Ishikawa (cell line): ENCODE measurements around the gene C1GALT1C1L.

ENCODE experiments used
- RAD21 ChIP-seq: IDR thresholded peaks from 2 replicates; pipeline ENCODE4 v1.6.1; 2012; ENCODE audit warnings: low read depth
- YY1 ChIP-seq: IDR thresholded peaks from 2 replicates; pipeline ENCODE4 v1.6.1; 2012; ENCODE audit warnings: low read depth

GRCh38 chr2:43710866-43711265 is 34.6 kb upstream of the C1GALT1C1L start:
- TF ChIP-seq RAD21, result no peak
- no peak for TF ChIP-seq YY1
